ENCODE measurements around the gene COBL. TPM values are rescaled to one million over a fixed set of nuclear protein-coding genes. Genes with fewer than 3 reads are reported as not detected.
A peak's percentile ranks its signal among the peaks of the same experiment; 100 is the strongest.

COBL gene
- total RNA-seq, 1 donor from 2014 or later: 0.05 TPM

DNA sequence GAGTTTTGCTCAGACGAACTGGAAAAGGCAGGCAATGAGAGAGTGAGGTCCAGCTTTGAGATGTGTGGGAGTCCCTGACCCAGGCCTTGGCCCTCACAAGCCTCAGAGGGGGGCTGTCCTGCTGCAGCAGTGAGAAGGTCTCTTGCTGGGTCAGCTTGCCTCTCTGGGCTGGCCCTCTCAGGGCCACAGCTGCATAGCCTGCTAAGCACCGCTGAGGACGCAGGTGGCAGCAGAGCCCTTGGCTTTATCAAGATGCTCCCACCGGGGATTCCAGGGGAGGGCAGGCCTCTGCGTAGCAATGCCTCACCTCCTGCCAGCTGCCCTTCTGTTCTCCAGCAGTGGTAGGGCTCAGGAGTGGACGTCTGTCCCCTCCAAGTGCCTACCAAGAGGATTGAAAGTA, 128.7 kb downstream of the COBL start:
- Mint-ChIP-seq H3K4me3 (no peak overlapping the region), H3K4me1 (no peaks in the 10 kb centered on the region), H3K27ac (ENCODE audit: unreplicated experiment) (no peak overlapping the region), H3K9me3 (no peaks in the 10 kb centered on the region), H3K27me3 (ENCODE audit: low read depth) (no peaks in the 10 kb centered on the region), H3K36me3 (ENCODE audit: low read depth) (no peaks in the 10 kb centered on the region)
- peak; percentile 28 for DNase-seq (ENCODE audit: low read depth, low spot score)
- TF ChIP-seq, protein P1, sequence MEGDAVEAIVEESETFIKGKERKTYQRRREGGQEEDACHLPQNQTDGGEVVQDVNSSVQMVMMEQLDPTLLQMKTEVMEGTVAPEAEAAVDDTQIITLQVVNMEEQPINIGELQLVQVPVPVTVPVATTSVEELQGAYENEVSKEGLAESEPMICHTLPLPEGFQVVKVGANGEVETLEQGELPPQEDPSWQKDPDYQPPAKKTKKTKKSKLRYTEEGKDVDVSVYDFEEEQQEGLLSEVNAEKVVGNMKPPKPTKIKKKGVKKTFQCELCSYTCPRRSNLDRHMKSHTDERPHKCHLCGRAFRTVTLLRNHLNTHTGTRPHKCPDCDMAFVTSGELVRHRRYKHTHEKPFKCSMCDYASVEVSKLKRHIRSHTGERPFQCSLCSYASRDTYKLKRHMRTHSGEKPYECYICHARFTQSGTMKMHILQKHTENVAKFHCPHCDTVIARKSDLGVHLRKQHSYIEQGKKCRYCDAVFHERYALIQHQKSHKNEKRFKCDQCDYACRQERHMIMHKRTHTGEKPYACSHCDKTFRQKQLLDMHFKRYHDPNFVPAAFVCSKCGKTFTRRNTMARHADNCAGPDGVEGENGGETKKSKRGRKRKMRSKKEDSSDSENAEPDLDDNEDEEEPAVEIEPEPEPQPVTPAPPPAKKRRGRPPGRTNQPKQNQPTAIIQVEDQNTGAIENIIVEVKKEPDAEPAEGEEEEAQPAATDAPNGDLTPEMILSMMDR (conservative IDR thresholded peaks at IDR 0.05): peak; percentile 49

DNA sequence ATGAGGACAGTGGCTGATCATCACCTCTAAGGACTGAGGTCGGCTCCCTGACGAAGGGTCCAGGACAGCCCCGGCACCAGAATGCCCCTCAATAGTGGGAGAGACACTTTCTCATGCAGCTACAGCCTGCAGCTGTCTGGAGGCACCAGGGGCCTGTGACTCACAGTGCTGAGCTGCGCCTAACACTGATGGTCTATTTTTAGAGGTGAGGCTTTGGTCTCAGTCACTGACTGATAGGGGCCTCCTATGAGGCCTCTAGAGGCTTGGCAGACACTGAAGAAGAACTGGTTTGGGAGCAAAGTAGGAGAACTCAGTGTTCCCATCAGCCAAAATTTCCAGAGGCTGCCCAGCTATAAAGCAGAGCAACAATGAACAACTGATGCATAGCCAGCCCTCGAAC, 130.1 kb downstream of the COBL start:
- DNase-seq (ENCODE audit: low read depth, low spot score): no peak
- H3K27ac Mint-ChIP-seq (ENCODE audit: unreplicated experiment): no peak overlapping the region
- no peak overlapping the region for H3K4me3 Mint-ChIP-seq
- H3K27me3 Mint-ChIP-seq (ENCODE audit: low read depth): no peaks in the 10 kb centered on the region
- H3K9me3 Mint-ChIP-seq: no peaks in the 10 kb centered on the region
- TF ChIP-seq, protein P1 (conservative IDR thresholded peaks at IDR 0.05): no peak
- H3K4me1 Mint-ChIP-seq: no peaks in the 10 kb centered on the region
- no peaks in the 10 kb centered on the region for H3K36me3 Mint-ChIP-seq (ENCODE audit: low read depth)

DNA sequence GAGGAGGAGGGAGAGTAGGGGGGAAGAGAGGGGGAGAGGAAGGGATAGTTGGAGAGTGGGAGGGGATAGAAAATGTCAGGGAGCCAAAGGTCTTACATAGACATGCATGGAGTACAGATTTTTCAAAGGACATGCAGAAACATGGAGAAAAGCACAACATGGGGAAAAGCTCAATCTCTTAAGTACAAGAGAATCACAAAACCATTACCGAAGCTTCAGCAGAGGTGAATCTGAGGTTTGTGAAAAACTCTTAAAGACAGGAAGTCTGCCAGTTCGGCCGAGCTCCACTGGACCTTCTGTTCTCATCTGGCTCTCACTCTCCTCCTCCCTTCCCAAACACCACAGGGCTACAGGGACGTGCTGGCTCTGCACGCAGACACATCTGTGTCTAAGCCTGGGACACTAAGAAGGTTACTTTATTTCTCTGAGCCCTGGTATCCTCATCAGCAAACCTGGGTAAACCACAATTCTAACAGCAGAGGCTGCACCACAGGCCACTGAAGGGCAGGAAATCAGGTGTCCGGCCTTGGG, 133.9 kb downstream of the COBL start:
- Mint-ChIP-seq H3K36me3 (ENCODE audit: low read depth) (no peaks in the 10 kb centered on the region), H3K9me3 (no peaks in the 10 kb centered on the region), H3K27me3 (ENCODE audit: low read depth) (no peaks in the 10 kb centered on the region), H3K4me1 (no peaks in the 10 kb centered on the region), H3K4me3 (no peak overlapping the region), H3K27ac (ENCODE audit: unreplicated experiment) (no peak overlapping the region)
- no peak for DNase-seq (ENCODE audit: low read depth, low spot score)
- TF ChIP-seq, protein P1 (conservative IDR thresholded peaks at IDR 0.05): no peak

DNA sequence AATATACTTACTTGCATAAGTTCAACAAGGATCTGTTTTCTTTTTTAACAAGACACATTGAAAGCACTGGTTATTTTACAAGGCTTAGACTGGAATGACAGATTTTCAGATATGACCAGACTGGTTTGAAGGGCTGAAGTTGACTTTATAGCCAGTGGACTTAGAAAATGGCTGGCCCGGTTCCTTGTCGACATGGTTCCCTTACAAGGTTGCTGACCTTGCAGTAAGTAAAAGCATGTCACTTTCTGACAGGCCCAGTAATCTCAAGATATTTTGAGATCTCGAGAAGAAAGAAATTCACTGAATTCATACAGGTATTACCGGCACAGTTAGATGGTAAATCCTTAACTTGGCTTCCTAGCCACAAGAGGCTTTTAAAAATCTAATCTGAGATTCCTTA, 136.5 kb downstream of the COBL start:
- DNase-seq (ENCODE audit: low read depth, low spot score): no peak
- Mint-ChIP-seq H3K36me3 (ENCODE audit: low read depth) (no peaks in the 10 kb centered on the region), H3K27me3 (ENCODE audit: low read depth) (peaks cover 11% of the 10 kb centered on the region), H3K4me3 (no peak overlapping the region), H3K9me3 (no peaks in the 10 kb centered on the region), H3K4me1 (no peaks in the 10 kb centered on the region), H3K27ac (ENCODE audit: unreplicated experiment) (no peak overlapping the region)
- TF ChIP-seq, protein P1 (conservative IDR thresholded peaks at IDR 0.05): no peak

DNA sequence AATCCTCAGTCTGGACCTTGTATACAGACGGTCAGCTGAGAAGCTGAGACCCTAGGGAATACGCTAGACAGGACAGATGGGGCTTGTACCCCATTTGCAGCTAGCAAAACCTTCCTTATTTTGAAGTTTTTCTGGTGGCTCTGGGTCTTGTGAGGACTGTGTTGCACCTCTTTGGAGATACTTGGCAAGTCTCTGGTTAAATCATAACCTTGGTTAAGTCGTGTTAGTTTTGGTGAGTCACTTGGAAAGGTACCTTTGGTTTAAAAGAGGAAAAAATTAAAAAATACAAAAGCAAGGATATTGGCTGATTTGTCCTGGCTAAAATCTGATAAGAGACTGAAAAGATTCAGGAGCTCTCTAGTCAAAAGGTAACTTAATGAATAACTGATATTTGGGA, 140.6 kb downstream of the COBL start:
- no peak for DNase-seq (ENCODE audit: low read depth, low spot score)
- Mint-ChIP-seq H3K27me3 (ENCODE audit: low read depth) (peaks cover 16% of the 10 kb centered on the region), H3K4me1 (no peaks in the 10 kb centered on the region), H3K4me3 (no peak overlapping the region), H3K9me3 (no peaks in the 10 kb centered on the region), H3K36me3 (ENCODE audit: low read depth) (no peaks in the 10 kb centered on the region), H3K27ac (ENCODE audit: unreplicated experiment) (no peak overlapping the region)
- TF ChIP-seq, protein P1 (conservative IDR thresholded peaks at IDR 0.05): no peak

All from neural crest cell (in vitro differentiated cells).